ENCODE measurements around the gene SAC3D1. TPM values are rescaled to one million over a fixed set of nuclear protein-coding genes. Genes with fewer than 3 reads are reported as not detected.

SAC3D1 gene
- total RNA-seq: 6.2 TPM

DNA sequence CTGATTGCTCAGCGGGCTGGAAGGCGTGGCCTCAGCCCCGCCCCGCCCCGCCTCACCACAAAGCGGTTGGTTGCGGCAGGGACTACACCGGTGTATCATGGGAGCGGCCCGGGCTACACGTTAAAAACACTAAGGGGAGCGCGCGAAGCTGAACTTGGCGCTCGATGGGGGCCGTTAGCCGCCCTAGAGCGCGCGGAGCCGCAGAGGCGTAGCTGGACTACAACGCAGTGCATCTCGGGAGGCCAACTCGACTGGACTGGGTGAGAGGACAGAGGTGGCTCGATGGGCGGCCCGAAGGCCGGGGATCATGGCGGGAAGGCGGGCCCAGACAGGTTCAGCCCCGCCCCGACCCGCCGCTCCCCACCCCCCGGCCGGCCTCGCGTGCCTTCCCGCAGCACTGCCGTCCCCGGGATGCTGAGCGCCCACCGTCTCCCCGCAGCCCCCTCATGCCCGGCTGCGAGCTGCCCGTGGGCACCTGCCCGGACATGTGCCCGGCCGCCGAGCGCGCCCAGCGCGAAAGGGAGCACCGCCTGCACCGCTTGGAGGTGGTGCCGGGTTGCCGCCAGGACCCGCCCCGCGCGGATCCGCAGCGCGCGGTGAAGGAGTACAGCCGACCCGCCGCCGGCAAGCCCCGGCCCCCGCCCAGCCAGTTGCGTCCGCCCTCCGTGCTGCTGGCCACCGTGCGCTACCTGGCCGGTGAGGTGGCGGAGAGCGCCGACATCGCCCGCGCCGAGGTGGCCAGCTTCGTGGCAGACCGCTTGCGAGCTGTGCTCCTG, at the start of gene SAC3D1:
SAC3D1 (plus strand) TSS at position 364 of the 776 bp plus-strand sequence; CDS start at position 447, 83 bp downstream.

DNA sequence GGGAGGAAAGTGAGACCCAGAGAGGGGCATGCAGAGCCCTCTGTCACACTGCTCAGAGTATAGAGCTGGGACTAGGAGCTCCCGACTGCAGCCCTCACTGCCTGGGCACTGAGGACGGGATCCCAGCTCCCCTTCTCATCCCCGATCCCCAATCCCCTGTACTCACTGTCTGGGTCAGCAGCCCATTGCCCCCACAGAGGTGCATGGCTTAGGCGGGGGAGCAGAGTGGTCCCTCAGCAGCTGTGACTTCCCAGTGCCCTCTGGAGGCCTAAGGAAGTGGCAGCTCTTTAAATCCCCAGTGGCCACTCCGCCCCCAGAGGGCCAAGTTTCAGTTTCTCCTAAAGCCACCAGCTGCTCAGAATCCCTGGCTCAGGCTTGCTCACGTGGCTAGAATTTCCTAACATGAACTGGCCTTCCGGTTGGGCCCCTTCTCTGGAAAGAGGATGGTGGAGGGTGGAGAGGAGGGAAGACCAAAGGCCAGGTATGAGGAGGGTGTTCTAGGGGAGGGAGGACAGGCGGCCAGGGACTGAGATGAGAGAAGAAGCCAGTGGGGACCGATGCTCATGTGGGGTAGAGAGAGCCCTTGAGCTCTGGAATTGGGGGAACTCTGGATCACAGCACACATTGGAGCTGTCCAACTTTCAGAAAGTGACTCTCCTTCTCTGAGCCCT, 44.2 kb upstream of the SAC3D1 start, which contains the start of gene BATF2:
BATF2 (minus strand) TSS at position 262 of the 671 bp plus-strand sequence; CDS start at position 205, 57 bp downstream.

DNA sequence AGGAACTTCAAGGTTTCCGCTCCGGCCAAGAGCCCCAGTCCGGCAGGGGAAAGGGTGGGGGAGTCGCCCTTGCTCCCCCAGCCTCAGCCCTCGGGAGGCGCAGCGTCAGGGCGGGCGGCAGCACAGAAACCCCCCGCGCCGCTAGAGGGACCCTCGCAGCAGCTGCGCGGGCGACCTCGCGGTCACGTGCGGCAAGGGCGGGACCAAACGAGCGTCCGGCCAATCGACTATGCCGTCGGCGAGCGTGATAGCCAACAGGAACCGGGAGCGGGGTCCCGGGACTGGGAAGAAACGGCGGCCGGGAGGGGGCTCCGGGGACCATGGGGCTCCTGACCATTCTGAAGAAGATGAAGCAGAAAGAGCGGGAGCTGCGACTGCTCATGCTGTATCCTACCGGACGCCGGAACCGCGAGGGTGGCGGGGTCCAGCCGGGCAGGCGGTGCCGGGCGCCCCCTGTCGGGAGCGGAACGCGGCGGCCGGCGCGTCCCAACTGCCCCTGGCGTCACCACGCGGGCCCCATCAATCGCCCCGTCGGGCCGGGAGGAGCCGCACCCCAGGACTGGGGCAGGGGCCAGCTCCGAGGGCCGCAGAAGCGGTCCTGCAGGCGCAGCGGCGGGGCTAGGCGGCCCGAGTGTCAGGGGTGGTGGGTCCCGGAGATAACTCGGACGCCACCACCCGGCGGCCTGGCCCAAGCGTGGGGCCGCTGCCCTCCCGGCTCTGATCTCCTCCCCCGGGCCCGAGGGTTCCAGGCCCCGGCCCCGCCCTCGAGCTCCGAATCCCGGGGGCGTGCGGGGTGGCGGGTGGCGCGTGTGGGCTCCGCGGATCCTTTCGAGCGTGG, 26.9 kb upstream of the SAC3D1 start, which contains the start of gene ARL2:
ARL2 (plus strand) TSS at position 273 of the 838 bp plus-strand sequence; CDS start at position 321, 48 bp downstream.

DNA sequence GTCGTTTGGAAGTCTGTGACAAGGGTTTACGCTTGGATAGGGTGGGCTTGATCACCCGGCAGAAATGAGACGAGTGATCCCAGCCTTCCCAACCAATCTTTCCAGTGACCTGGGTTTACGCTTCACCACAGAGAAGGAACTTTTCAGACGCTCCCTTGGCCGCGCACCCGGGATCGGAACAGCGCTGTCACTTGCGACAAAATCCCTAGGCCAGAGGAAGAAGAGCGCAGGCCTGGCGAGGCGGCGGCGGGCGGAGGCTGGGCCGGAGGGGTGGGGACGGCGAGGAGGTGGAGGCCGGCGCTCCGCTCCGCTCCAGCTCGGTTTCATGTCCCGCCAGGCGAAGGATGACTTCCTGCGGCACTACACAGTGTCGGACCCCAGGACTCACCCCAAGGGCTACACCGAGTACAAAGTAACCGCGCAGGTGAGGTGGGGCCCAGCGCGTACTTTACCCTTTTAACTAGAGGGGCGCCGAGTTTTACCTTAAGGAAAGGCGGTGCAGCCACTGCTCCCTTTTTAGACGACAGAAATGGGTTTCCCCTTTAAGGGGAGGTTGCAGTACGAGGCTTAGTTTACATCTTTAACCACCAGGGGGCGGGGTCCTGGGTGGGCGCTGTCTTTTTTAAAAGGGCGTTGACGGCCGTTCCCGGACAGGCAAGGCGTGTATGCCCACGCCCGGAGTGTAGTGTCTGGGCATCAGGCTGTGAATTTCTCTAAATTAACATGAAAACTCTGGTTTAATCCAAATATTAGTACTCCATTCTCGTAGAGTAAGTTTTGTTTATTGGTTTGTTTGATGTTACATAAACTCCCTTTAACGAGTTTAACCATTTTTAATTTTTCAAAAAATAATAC, 13.6 kb upstream of the SAC3D1 start, which contains the start of gene SNX15:
SNX15 (plus strand) TSS at position 227 of the 855 bp plus-strand sequence; CDS start at position 326, 99 bp downstream.

DNA sequence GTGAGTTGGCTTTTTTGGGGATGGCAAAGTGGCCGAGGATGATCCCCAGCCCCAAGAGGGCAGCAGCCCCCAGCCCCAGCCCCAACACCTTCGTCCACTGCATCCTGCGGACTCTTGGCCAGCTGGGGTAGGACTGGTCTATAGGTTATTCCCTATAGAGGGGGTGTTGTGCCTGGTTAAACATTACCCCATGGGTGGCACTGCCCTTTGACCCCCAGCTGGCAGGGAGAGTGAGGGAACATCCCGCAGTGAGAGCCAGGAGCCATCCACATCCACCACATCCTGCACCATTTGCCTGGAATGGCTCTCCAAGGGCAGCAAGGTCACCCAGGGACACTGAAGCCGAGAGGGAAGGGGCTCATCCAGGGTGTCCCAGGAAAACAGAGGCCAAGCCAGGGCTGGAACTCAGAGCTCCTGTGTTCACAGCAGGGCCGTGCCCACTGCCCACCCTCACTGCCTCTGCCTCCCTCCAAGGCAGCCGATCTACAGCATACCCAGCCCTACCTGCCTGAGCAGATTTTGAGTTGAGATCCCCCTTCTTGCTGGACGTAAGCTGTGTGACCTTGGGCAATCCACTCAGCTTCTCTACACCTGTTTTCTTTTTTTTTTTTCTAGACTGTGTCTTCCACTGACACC, 17.5 kb downstream of the SAC3D1 start, which contains the start of gene NAALADL1:
NAALADL1 (minus strand) TSS at position 135 of the 636 bp plus-strand sequence; CDS start at position 103, 32 bp downstream.

DNA sequence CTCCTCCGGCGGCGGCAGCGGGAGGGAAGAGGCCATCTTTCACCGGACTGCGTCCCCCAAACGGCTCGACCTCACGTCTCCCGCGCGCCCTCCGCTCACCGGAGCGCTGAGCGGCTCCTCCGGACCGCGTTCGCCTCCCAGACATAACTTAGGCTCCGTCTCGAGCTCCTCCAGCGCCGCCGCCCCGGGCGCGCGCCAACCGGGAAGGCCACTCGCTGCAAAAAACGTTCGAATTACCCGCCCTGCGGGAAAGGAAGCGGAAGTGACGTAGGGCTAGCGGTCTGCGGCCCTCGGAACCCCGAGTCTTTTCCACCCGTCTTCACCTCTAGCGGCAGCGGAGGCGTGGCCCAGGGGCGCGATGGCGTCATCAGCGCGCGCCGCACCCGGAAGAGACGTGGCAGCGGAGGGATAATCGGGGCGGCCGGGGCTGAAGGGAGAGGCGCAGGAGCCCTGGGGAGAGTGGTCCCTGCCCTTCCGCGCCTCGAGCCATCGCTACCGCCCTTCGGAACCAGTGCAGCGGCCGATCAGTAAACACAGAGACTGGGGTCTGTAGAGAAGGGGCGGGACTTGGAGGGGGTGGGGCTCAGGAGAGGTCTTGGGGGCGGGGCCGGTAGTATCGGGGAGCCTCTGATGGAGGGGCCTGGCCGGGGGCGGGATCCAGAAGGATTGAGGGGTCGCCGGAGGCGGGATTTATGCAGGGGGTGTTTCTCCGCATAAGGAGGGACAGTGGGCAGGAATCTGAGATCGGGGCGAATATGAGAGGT, 43.0 kb downstream of the SAC3D1 start, which contains the start of the genes CDCA5 and ZFPL1:
CDCA5 (minus strand) TSS at position 207 of the 764 bp plus-strand sequence; CDS start at position 145, 62 bp downstream.
ZFPL1 (plus strand) TSS at position 389 of the 764 bp plus-strand sequence. CDS start 477 bp downstream, outside the sequence.

Other genes with a start within 250 kb of the SAC3D1 start
- gene MAP4K2, start 238.0 kb upstream of the SAC3D1 start, total RNA-seq: 15.7 TPM
- 24.4 TPM for gene MEN1, start 230.7 kb upstream of the SAC3D1 start, total RNA-seq
- gene CDC42BPG, start 196.6 kb upstream of the SAC3D1 start, total RNA-seq: 2.4 TPM
- gene EHD1, start 162.6 kb upstream of the SAC3D1 start, total RNA-seq: 64.3 TPM
- gene ATG2A, start 124.0 kb upstream of the SAC3D1 start, total RNA-seq: 15.8 TPM
- 23.0 TPM for gene PPP2R5B, start 116.5 kb upstream of the SAC3D1 start, total RNA-seq
- gene GPHA2, start 105.3 kb upstream of the SAC3D1 start, total RNA-seq: not detected
- not detected for gene MAJIN, start 69.1 kb upstream of the SAC3D1 start, total RNA-seq
- gene BATF2, start 44.2 kb upstream of the SAC3D1 start, total RNA-seq: 0.16 TPM
- 76.0 TPM for gene ARL2, start 27.1 kb upstream of the SAC3D1 start, total RNA-seq
- 15.1 TPM for gene SNX15, start 13.8 kb upstream of the SAC3D1 start, total RNA-seq
- gene NAALADL1, start 17.3 kb downstream of the SAC3D1 start, total RNA-seq: 22.0 TPM
- gene CDCA5, start 42.8 kb downstream of the SAC3D1 start, total RNA-seq: 3.7 TPM
- gene ZFPL1, start 43.0 kb downstream of the SAC3D1 start, total RNA-seq: 28.7 TPM
- gene VPS51, start 55.0 kb downstream of the SAC3D1 start, total RNA-seq: 643 TPM
- 45.1 TPM for gene TM7SF2, start 70.7 kb downstream of the SAC3D1 start, total RNA-seq
- 6.6 TPM for gene ZNHIT2, start 76.5 kb downstream of the SAC3D1 start, total RNA-seq
- gene FAU, start 80.9 kb downstream of the SAC3D1 start, total RNA-seq: 256 TPM
- 62.3 TPM for gene MRPL49, start 81.1 kb downstream of the SAC3D1 start, total RNA-seq
- gene SYVN1, start 93.3 kb downstream of the SAC3D1 start, total RNA-seq: 29.2 TPM
- not detected for gene SPDYC, start 129.0 kb downstream of the SAC3D1 start, total RNA-seq
- 91.5 TPM for gene CAPN1, start 140.7 kb downstream of the SAC3D1 start, total RNA-seq
- gene POLA2, start 220.8 kb downstream of the SAC3D1 start, total RNA-seq: 8.9 TPM

Data from camera-type eye (tissue), 1 donor.